Stimulated activated CD4-positive, alpha-beta T cell treated with anti-CD3 and anti-CD28 coated beads, Interleukin-15, amount 100 ng/mL, for 48 hours (primary cell): Measurements from ENCODE around the gene HS3ST6.
"Not testable (repeated sequence)": the region's sequence is repeated elsewhere in the genome, so short reads cannot be mapped to it uniquely, and the experiment has no call there.

ENCODE experiments used
- DNase-seq, 2 donors: peaks; one replicate each; pipeline ENCODE4 v3.0.0-alpha.2; 2020; ENCODE audit warnings: low read depth in 2 of 2

The HS3ST6 gene

GRCh38 chr16:1877804-1878203, 40.4 kb downstream of the HS3ST6 start:
- no peak for DNase-seq

DNA sequence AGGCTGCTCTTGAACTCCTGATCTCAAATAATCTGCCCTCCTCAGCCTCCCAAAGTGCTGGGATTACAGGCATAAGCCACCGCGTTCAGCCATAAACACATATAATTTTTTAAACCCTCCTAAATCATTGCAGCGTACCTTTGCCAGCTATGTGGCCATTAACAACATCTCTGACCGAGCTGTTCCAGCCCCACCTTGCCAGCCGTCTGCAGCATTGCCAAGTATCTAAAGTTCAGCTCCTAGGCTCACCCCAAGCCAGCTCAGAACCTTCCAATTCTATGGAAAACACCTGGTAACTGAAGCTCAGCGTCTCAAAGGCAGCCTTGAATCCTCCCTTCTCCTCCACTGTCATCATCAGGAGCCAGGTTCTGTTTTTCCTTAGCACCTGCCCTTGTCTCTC, 41.1 kb downstream of the HS3ST6 start:
- no peak for DNase-seq

GRCh38 chr16:1876468-1876867, 41.7 kb downstream of the HS3ST6 start:
- no peak for DNase-seq

DNA sequence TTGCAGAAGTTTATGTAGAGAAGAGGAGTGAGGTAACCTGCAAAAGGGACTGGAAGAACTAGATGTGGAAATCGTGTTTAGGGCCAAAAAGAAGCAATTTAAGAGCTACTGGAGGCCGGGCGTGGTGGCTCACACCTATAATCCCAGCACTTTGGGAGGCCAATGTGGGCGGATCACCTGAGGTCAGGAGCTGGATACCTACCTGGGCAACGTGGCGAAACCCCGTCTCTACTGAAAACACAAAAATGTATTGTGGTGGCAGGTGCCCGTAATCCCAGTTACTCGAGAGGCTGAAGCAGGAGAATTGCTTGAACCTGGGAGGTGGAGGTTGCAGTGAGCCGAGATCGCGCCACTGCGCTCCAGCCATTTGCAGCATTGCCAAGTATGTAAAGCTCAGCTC, 42.1 kb downstream of the HS3ST6 start:
- DNase-seq: not testable (repeated sequence)

GRCh38 chr16:1874854-1875253, 43.4 kb downstream of the HS3ST6 start:
- no peak for DNase-seq

DNA sequence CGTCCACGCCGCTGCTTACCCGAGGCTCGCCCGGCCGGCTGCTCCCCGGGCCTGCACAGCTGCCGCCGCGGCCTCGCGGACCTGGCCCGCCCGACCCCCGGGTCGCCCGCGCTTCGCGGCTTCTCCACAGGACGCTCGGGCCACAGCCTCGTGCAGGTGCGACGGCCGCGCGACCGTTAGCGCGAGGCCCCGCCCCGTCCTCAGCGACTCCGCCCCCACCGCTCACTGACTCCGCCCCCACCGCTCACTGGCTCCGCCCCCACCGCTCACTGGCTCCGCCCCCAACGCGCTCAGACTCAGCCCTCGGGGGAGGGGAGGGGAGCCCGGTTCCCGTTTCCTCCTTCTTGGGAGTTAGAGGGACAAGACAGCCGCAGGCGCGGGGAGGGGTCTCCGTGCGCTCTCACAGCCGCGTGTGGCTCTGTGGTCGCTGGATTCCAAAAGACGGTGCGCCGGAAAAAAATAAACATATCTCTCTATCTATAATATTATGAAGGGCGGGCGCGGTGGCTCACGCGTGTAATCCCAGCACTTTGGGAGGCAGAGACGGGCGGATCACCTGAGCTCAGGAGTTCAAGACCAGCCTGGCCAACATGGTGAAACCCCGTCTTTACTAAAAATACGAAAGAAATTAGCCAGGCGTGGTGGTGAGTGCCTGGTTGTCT, 46.1 kb downstream of the HS3ST6 start, which contains the start of gene MEIOB:
MEIOB (minus strand) TSS at position 191 of the 662 bp plus-strand sequence. CDS start 3,989 bp downstream, outside the sequence.
- DNase-seq: peak; percentile 25 to 27

GRCh38 chr16:1870365-1871082, 47.7 kb downstream of the HS3ST6 start:
- DNase-seq: no peak

GRCh38 chr16:1865902-1866690, 52.1 kb downstream of the HS3ST6 start:
- DNase-seq: no peak

- DNase-seq: no peak
Measured at GRCh38 chr16:1863681-1864460, 54.3 kb downstream of the HS3ST6 start.

DNA sequence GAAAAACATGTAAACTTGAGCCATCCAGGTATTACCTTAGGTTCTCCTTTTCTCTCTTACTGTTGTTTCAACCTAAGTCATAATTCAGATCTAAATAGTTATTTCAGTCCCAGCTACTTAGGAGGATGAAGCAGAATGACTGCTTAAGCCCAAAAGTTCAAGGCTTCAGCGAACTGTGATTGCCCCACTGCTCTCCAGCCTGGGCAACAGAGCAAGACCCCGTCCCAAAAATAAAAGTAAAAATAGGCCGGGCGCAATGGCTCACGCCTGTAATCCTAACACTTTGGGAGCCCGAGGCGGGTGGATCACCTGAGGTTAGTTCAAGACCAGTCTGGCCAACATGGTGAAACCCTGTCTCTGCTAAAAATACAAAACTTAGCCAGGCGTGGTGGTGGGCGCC, 55.8 kb downstream of the HS3ST6 start:
- DNase-seq: no peak

DNA sequence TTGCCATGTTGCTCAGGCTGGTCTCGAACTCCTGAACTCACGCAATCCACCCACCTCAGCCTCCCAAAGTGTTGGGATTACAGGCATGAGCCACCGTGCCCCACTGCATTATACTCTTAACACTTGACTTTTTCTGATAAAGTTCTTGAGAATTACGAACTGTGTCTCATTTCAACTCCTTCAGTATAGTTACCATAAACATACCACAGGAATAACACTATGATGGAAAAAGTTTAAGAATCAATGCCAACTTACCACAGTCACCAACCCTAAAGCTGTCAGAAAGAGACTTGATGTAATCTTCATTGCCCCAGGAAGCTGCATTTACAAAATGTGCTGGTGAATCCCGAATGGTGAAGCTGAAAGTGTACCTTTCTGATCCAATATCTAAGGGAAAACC, 56.5 kb downstream of the HS3ST6 start:
- no peak for DNase-seq
